MM.1S (cell line): Measurements from ENCODE around the gene FREM1.

Experiments
- CTCF ChIP-seq: fragments of 300-600 bp; sonication (generic); IDR thresholded peaks from 2 replicates; pipeline ENCODE4 v1.5.1; 2016; ENCODE audit warnings: antibody characterized with exemption, low read length, mixed read lengths
- EZH2 ChIP-seq: fragments of 300-600 bp; sonication (generic); optimal IDR thresholded peaks from 2 replicates; pipeline ENCODE3; 2017; ENCODE audit warnings: low read depth, mild to moderate bottlenecking, antibody characterized with exemption, low read length, mixed read lengths

- TF ChIP-seq CTCF (no peak), EZH2 (no peak)
These were observed 68.0 kb downstream of the FREM1 start for GRCh38 chr9:14842269-14842668.
